Testis (tissue), 3 donors: Measurements from ENCODE around the gene LTB4R2. TPM values are rescaled to one million over a fixed set of nuclear protein-coding genes. Genes with fewer than 3 reads are reported as not detected.
A peak's percentile ranks its signal among the peaks of the same experiment; 100 is the strongest.

Experiments
- DNase-seq: peaks from one replicate; pipeline ENCODE4 v3.0.0-alpha.2; 2019
- H3K27ac ChIP-seq, 2 donors: fragments of 200-600 bp; sonication (generic); one replicate each; pipeline ENCODE4 v1.5.1; 2019
- H3K27me3 ChIP-seq: fragments of 200-600 bp; sonication (generic); one replicate; pipeline ENCODE4 v1.5.1; 2019
- H3K36me3 ChIP-seq: fragments of 200-600 bp; sonication (generic); one replicate; pipeline ENCODE4 v1.5.1; 2017; ENCODE audit warnings: low read depth; ENCODE audit errors: missing control alignments
- H3K4me1 ChIP-seq: fragments of 200-600 bp; sonication (generic); one replicate; pipeline ENCODE4 v1.5.1; 2019
- H3K4me3 ChIP-seq, 2 donors: fragments of 200-600 bp; sonication (generic); one replicate each; pipeline ENCODE4 v1.5.1; 2017 to 2019
- H3K9me3 ChIP-seq: fragments of 200-600 bp; sonication (generic); one replicate; pipeline ENCODE4 v1.5.1; 2017
- CTCF ChIP-seq, 3 experiments: fragments of 450-650 bp in 2 of 3; fragments of 200-600 bp in 1 of 3; sonication (generic) in 1 of 3; IDR thresholded peaks; one replicate each; pipeline ENCODE4 v1.5.1; 2016 to 2019; ENCODE audit warnings: antibody characterized with exemption in 3 of 3, mild to moderate bottlenecking in 2 of 3, moderate library complexity in 1 of 3
- POLR2A ChIP-seq: fragments of 450-650 bp; IDR thresholded peaks from one replicate; pipeline ENCODE4 v1.6.1; 2017; ENCODE audit warnings: antibody characterized with exemption, mild to moderate bottlenecking, moderate library complexity
- WGBS, 2 donors: methylation state at CpG; one replicate each; pipeline ENCODE4 v1.1.5; 2018; 5-methylcytosine and 5-hydroxymethylcytosine counted together
- intact Hi-C: fragments of 100-400 bp; cut with DNase I; formaldehyde crosslinking; loops from one replicate; pipeline ENCODE4 v1.15.1; 2023; ENCODE audit warnings: low total_unique reads
- polyA plus RNA-seq: library from polyadenylated mRNA; stranded (reverse); fragments of 350-450 nt; fragmentation: Illumina TruSeq; extraction: RNeasy Lipid Tissue Mini Kit (QIAGEN cat#74804); gene quantifications from one replicate; pipeline ENCODE4 v1.2.3, GENCODE V29; 2014; ENCODE audit warnings: low read depth, low replicate concordance; ENCODE audit not compliant: insufficient read depth
- total RNA-seq, 2 donors: library from RNA; depleted of rRNA; stranded (reverse); fragments of >200 nt; gene quantifications; one replicate each; pipeline ENCODE4 v1.2.3, GENCODE V29; 2016

LTB4R2 gene
- total and polyA plus RNA-seq, 3 donors from 2014 or later, result 4.2 to 28.1 (median 23.4) TPM

GRCh38 chr14:24271134-24271833, 38.7 kb upstream of the LTB4R2 start, which contains the start of gene RABGGTA:
TSS of gene RABGGTA (minus strand) at chr14:24271597. CDS start at chr14:24271115, 482 bp downstream.
- no peaks in the 10 kb centered on the region for H3K27me3 ChIP-seq
- DNase-seq, result peak; percentile 90
- H3K9me3 ChIP-seq, result no peaks in the 10 kb centered on the region
- intact Hi-C loops, result no loop called here
- no peaks in the 10 kb centered on the region for H3K36me3 ChIP-seq
- peak; percentile 46 to 73 (median 64) for TF ChIP-seq CTCF (IDR thresholded peaks at IDR 0.05)
- no peak for TF ChIP-seq POLR2A
- H3K4me1 ChIP-seq, result peaks cover 7% of the 10 kb centered on the region
- 0% methylated on average over 2 to 41 of the region's 61 CpGs for WGBS, 2 donors
- H3K27ac ChIP-seq, result peak within 1 kb of the TSS; percentile 91 to 95
- peak within 1 kb of the TSS; percentile 83 to 89 for H3K4me3 ChIP-seq

GRCh38 chr14:24271834-24272263, 38.1 kb upstream of the LTB4R2 start:
- H3K36me3 ChIP-seq, result no peaks in the 10 kb centered on the region
- WGBS, 2 donors, result 17 to 19% methylated on average over 3 of the region's 3 CpGs

GRCh38 chr14:24272467-24272866, 37.5 kb upstream of the LTB4R2 start:
- H3K36me3 ChIP-seq, result no peaks in the 10 kb centered on the region
- DNase-seq, result no peak
- H3K27me3 ChIP-seq, result no peaks in the 10 kb centered on the region
- H3K27ac ChIP-seq, result no peak overlapping the region
- H3K9me3 ChIP-seq, result no peaks in the 10 kb centered on the region
- WGBS, 2 donors, result 67 to 79% methylated on average over 2 of the region's 2 CpGs
- TF ChIP-seq CTCF (IDR thresholded peaks at IDR 0.05) (no peak), POLR2A (no peak)
- intact Hi-C loops, result no loop called here
- H3K4me1 ChIP-seq, result peaks cover 7% of the 10 kb centered on the region
- H3K4me3 ChIP-seq, result no peak overlapping the region

More at GRCh38 chr14:24271834-24272263, 38.1 kb upstream of the LTB4R2 start:
- Histone ChIP-seq H3K27me3 (no peaks in the 10 kb centered on the region), H3K9me3 (no peaks in the 10 kb centered on the region), H3K27ac (peak overlapping the region; percentile 91 to 95), H3K4me3 (peak overlapping the region; percentile 83 to 89), H3K4me1 (peaks cover 7% of the 10 kb centered on the region)
- DNase-seq, result no peak
- intact Hi-C loops, result no loop called here
- TF ChIP-seq POLR2A, result no peak
- TF ChIP-seq CTCF (IDR thresholded peaks at IDR 0.05), result no peak

GRCh38 chr14:24273422-24273998, 36.4 kb upstream of the LTB4R2 start:
- Histone ChIP-seq H3K4me3 (no peak overlapping the region), H3K27me3 (no peaks in the 10 kb centered on the region), H3K4me1 (peaks cover 7% of the 10 kb centered on the region), H3K27ac (no peak overlapping the region), H3K36me3 (no peaks in the 10 kb centered on the region), H3K9me3 (no peaks in the 10 kb centered on the region)
- TF ChIP-seq CTCF (IDR thresholded peaks at IDR 0.05) (no peak), POLR2A (no peak)
- intact Hi-C loops, result no loop called here
- no peak for DNase-seq
- WGBS, 2 donors, result 80 to 96% methylated on average over 3 of the region's 3 CpGs
